GM21529 (cell line): ENCODE data around the gene TEX19.
A peak's percentile ranks its signal among the peaks of the same experiment; 100 is the strongest.

Source experiments
- ATAC-seq: cut with Tn5 transposase; IDR thresholded peaks from one replicate; pipeline ENCODE4 v1.9.1; 2021; ENCODE audit not compliant: unreplicated experiment

TEX19 gene

GRCh38 chr17:82388223-82388921, 29.3 kb downstream of the TEX19 start:
- ATAC-seq = no peak

- no peak for ATAC-seq
Measured at GRCh38 chr17:82388922-82389283, 29.9 kb downstream of the TEX19 start.

- ATAC-seq = no peak
Measured at GRCh38 chr17:82389379-82389778, 30.3 kb downstream of the TEX19 start.

GRCh38 chr17:82390015-82390859, 31.2 kb downstream of the TEX19 start:
- ATAC-seq = no peak

GRCh38 chr17:82390860-82391435, 31.9 kb downstream of the TEX19 start:
- ATAC-seq = no peak

GRCh38 chr17:82391496-82392066, 32.5 kb downstream of the TEX19 start:
- no peak for ATAC-seq

DNA sequence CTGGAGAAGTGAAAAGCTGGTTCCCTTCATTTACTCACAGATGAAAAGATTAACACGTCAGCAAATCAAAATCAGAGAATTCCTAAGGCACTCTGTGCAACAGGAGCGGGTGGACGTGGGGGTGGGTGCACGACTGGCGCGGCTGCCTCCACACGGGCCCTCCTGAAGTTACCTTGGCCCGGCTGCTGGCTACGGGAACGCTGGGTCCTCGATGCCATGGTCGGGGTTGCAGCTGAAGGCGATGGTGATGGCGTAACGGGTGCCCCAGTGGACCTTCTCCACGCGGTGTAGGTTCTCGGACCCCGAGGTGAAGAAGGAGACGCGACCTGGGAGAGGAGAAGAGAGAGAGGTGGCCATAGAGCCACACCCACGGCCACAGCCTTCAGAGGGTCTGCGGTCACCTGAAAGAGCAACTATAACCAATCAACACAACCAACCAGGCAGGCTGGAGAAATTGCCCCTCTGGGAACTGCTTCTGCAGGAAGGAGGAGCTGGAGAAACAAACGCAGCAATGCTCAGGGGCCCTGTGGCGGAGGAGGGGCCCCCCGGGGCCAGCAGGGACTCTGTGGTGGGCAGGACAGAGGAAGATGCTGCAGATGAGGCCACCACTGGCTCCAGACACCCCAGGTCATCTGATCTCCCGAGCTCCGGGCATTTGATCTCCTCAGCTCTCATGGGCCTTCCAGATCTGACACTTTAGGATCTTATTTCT, 33.3 kb downstream of the TEX19 start:
- no peak for ATAC-seq

- no peak for ATAC-seq
Measured at GRCh38 chr17:82392941-82393340, 33.9 kb downstream of the TEX19 start.

DNA sequence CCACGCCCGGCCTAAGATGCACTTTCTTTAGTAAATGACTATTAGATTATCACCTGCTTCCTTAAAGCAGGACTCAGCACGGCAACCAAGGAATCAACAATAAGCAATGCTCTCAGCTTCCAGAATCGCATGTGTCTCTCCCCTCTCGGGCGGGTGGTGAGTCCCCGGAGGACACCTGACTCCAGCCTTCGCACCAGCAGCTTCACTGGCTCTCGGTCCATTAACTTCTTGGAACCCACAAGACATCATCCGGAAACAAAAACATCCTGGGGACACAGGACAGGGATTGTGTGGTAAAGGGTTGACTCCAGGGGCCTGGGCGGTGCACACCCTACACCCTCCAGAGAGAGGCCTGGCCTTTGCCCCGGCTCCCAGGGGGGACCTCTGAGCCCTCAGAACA, 35.2 kb downstream of the TEX19 start:
- no peak for ATAC-seq

- ATAC-seq = no peak
Measured at GRCh38 chr17:82396601-82397435, 37.8 kb downstream of the TEX19 start.

DNA sequence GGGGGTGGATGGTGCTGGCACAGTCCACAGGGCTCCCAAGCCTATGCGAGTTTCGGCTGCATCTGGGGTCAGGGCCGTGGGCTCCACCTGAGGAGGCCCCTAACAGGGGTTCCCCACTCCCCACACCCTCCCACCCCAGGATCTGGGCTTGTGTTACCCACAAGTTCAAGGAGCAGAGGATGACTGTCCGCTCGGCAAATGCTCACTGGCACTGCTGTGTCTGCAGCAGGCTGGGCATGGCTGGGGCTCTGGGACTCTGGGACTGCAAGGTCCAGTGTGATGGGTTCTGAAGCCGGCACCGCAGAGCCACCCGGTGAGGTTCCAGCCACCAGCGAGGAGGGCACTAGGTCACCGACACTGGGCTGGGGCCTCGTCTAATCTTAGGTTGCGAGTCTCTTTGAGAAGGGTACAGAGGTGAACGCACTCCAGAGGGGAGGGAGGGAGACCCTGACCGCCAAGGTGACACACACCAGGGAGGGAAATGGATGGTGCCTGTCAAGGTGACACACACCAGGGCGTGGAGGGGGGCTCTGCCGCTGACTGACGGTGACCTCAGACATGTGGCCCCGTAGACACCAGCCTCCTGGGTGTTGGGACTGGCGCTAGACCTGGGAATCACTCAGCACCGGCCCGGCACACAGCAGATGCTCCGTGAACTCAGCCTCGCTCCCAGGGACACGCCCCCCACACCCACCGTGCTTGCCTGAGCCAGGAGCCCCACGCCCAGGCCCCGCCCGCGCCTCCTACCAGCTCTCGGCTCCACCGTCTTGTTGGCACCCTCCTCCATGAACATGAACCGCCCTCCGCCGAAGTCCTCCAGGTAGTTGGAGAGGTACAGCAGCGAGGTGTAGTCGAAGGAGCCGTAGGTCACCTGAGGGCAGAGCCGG, 38.6 kb downstream of the TEX19 start:
- no peak for ATAC-seq

GRCh38 chr17:82399041-82399441, 40.0 kb downstream of the TEX19 start:
- no peak for ATAC-seq

DNA sequence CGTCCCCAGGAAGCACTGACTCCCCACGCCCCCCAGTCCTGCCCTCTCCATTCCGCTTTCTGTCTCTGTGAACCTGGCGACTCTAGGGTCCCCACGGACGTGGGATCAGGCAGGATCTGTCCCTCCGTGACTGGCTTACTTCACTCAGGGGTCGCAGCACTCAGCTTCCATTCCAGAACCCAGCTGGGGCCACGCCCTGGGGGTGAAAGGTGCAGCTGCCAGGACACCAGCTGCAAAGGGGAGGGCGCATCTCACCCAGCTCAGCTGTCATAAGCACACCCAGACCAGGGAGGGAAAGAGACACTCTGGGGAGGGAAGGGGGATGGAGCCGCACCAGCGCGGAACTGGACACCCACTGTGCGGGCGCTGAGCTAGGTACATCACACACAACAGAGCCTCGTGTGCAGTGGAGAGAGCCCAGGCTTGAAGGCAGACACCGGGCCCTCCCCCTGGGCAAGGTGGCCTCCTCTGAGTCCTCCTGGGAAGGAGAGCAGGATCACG, 40.6 kb downstream of the TEX19 start:
- no peak for ATAC-seq

DNA sequence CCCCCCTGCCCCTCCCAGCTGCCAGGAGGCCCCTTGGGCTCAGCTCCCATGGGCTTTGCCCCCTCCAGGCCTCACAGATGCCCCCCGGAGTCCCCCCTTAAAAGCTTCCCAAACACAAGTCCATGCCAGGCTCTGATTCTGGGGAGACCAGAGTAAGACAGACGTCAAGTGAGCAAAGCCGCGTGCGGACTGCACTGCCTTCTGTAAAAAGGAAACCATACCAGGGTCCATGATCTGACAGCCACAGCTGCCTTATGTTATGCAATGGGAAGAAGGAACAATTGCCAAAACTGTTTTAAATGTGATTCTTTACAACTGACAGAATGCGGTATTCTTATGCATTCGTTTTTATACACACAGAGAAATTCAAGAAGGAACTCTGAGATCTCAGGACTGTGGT, 41.2 kb downstream of the TEX19 start:
- ATAC-seq = no peak

GRCh38 chr17:82400830-82401229, 41.8 kb downstream of the TEX19 start:
- ATAC-seq = no peak

DNA sequence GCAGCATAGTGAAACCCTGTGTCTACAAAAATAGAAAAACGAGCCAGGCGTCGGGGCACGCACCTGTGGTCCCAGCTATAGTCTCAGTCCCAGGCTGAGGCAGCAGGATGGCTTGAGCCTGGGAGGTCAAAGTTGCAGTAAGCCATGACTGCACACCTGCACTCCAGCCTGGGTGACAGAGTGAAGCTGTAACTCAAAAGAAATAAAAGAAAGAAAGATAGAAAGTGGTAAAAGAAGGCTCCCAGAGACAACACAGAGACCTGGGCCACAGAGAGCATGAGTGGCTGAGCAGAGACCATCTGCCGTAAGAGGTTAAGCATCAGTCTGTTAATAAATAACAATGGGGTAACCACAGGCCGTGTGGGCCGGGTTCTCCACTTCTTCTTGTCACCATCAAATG, 43.8 kb downstream of the TEX19 start:
- peak; percentile 59 for ATAC-seq

DNA sequence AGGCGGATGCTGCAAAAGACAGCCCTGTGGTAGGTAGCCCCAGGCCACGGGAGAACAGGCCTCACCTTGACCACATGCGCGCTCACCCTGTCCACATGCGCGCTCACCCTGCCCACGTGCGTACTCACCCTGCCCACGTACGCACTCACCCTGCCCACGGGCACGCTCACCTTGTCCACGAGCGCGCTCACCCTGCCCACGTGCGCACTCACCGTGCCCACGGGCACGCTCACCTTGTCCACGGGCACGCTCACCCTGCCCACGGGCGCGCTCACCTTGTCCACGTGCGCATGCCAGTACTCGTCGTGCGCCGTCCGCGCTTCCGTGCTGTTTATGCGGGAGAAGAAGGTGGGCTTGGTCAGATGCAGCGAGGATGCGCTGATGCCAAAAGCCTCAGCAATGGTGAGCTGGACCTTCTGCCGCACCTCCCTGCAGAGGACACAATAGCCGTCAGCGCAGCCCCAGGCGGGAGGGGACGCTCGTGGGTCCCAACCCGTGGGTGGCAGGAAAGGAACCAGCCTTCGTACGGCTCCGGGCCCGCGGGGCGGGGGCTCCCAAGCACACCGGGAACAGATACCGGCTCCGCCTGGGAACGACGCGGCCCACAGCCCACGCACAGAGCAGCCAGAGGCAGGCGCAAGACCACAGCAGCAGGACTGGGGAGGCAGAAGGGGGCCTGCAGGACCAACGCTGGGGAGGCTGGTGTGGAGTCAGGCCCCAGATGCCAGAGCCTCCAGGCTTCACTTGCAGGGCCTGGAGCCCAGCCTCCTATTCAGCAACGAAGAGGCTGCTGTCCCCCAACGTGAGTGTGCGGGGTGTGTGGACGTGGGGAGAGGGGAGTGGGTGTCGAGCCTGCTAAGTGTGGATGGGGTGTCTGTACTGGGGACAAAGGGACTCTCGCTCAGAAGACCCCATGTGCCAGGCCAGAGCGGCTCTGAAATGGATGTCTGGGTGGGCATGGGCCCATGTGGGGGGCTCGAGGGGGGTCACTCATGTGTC, 44.9 kb downstream of the TEX19 start:
- no peak for ATAC-seq

- ATAC-seq = no peak
Measured at GRCh38 chr17:82405051-82405450, 46.0 kb downstream of the TEX19 start.
